Stomach (tissue), 9 donors: ENCODE measurements around the gene VGF. TPM values are rescaled to one million over a fixed set of nuclear protein-coding genes. Genes with fewer than 3 reads are reported as not detected.

Experiments
- DNase-seq, 2 donors: peaks; one replicate each; pipeline versions ENCODE4 v3.0.0 to v3.0.0-alpha.2; 2013 to 2019
- H3K27ac ChIP-seq, 5 donors: fragments of 200-600 bp in 4 of 5; sonication (generic) in 4 of 5; one replicate each; pipeline ENCODE4 v1.5.1; 2013 to 2019; ENCODE audit warnings: mild to moderate bottlenecking in 1 of 5, moderate library complexity in 1 of 5
- H3K27me3 ChIP-seq, 3 donors: fragments of 200-600 bp; sonication (generic); one replicate each; pipeline ENCODE4 v1.5.1; 2017 to 2019; ENCODE audit warnings: mixed run types in 1 of 3
- H3K36me3 ChIP-seq, 4 donors: fragments of 200-600 bp; sonication (generic); 1 replicate in 3 of 4; 2 replicates in 1 of 4; pipeline ENCODE4 v1.5.1; 2016 to 2019
- H3K4me1 ChIP-seq, 4 donors: fragments of 200-600 bp; sonication (generic); one replicate each; pipeline ENCODE4 v1.5.1; 2016 to 2019
- H3K4me3 ChIP-seq, 4 donors: fragments of 200-600 bp; sonication (generic) in 3 of 4; one replicate each; pipeline ENCODE4 v1.5.1; 2016 to 2019; ENCODE audit warnings: mild to moderate bottlenecking in 1 of 4
- H3K9me3 ChIP-seq, 4 donors: fragments of 200-600 bp; sonication (generic); one replicate each; pipeline ENCODE4 v1.5.1; 2016 to 2019
- EP300 ChIP-seq: sonication (generic); formaldehyde crosslinking; IDR thresholded peaks from one replicate; pipeline ENCODE4 v1.6.1; 2017; ENCODE audit warnings: antibody characterized with exemption
- POLR2A ChIP-seq, 4 donors: fragments of 450-650 bp; IDR thresholded peaks; one replicate each; pipeline ENCODE4 v1.6.1; 2016; ENCODE audit warnings: antibody characterized with exemption in 4 of 4, control low read depth in 2 of 4, mild to moderate bottlenecking in 1 of 4, moderate library complexity in 1 of 4
- POLR2AphosphoS5 ChIP-seq, 3 donors: sonication (generic); formaldehyde crosslinking; IDR thresholded peaks; one replicate each; pipeline ENCODE4 v1.6.1; 2016; ENCODE audit warnings: antibody characterized with exemption in 3 of 3
- WGBS, 5 donors: extraction: QIAGEN DNeasy Blood & Tissue Kit in 3 of 5; methylation state at CpG; one replicate each; pipeline versions ENCODE4 v1.1.5 to v1.1.7; 2013 to 2018; 5-methylcytosine and 5-hydroxymethylcytosine counted together
- intact Hi-C: fragments of 100-400 bp; cut with DNase I; formaldehyde crosslinking; loops from one replicate; pipeline ENCODE4 v1.15.1; 2023; ENCODE audit warnings: low total_unique reads
- polyA plus RNA-seq, 3 donors: library from polyadenylated mRNA; stranded (reverse); fragments of 200-250 nt; gene quantifications; one replicate each; pipeline ENCODE4 v1.2.3, GENCODE V29; 2013
- total RNA-seq, 5 donors: library from RNA; depleted of rRNA; stranded (reverse); fragments of >200 nt; gene quantifications; one replicate each; pipeline versions ENCODE4 v1.1.0 to v1.2.3, GENCODE V29; 2014 to 2016
- TF ChIP-seq, protein P1 (sequence below), 7 experiments: fragments of 450-650 bp in 4 of 7; fragments of 200-600 bp in 3 of 7; sonication (generic) in 3 of 7; IDR thresholded peaks; one replicate each; pipeline ENCODE4 v1.5.1; 2016 to 2019; ENCODE audit warnings: antibody characterized with exemption in 7 of 7, control low read depth in 2 of 7, mild to moderate bottlenecking in 1 of 7
- donor health status: healthy with polysubstance abuse.
- donor health status: Bipolar disorder and iron deficiency.
- donor health status: healthy.

The VGF gene
- total and polyA plus RNA-seq, 8 donors = 0.15 to 5.8 (median 0.65) TPM; not detected in 4

DNA sequence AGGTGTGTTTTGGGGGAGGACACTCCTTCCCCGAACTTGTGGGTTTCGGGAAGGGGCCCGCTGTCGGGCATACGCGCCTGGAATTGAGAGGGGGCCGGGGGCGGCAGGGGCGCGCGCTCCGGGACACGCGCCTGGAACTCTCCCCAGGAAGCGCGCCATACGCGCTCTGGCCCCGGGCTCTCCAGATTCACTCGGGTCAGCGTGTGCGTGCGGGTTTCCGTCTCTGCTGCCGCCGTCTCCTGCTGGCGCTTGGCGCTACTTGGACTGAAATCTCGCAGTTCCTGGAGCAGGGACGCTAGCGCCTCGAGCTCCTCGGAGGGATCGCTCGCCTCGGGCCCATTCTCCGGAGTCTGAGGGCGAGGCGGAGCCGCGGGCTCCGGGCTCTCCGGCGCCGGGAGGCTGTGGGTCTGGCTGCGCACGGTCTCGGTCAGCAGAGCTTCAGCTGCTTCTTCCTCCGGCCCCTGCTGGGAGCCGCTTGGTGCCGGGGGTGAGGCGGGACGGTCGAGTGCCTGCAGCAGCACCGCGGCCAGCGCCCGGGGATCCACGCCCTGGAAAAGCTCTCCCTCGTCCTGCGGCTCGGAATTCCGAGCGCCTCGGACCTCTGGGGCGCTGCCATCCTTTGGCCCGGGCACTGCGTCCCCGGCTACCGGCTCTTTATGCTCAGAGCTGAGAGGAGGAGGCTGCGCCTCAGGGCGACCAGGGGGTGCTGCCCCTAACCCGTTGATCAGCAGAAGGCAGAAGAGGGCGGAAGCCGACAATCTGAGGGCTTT, 1.1 kb downstream of the VGF start:
- WGBS, 5 donors = 2 to 4% (median 2%) methylated on average over 33 to 75 of the region's 75 CpGs
- Histone ChIP-seq H3K4me1 (peaks cover 33 to 54% (median 44%) of the 10 kb centered on the region in 4 donors), H3K4me3 (peak overlapping the region; percentile 34 to 54 (median 40)), H3K9me3 (no peaks in the 10 kb centered on the region), H3K36me3 (peaks cover 15 to 25% (median 22%) of the 10 kb centered on the region in 4 donors), H3K27ac (no peak overlapping the region), H3K27me3 (peaks cover 32 to 88% (median 78%) of the 10 kb centered on the region in 3 donors)
- intact Hi-C loops = no loop called here
- TF ChIP-seq POLR2A (IDR thresholded peaks at IDR 0.05) = no peak
- TF ChIP-seq, protein P1, sequence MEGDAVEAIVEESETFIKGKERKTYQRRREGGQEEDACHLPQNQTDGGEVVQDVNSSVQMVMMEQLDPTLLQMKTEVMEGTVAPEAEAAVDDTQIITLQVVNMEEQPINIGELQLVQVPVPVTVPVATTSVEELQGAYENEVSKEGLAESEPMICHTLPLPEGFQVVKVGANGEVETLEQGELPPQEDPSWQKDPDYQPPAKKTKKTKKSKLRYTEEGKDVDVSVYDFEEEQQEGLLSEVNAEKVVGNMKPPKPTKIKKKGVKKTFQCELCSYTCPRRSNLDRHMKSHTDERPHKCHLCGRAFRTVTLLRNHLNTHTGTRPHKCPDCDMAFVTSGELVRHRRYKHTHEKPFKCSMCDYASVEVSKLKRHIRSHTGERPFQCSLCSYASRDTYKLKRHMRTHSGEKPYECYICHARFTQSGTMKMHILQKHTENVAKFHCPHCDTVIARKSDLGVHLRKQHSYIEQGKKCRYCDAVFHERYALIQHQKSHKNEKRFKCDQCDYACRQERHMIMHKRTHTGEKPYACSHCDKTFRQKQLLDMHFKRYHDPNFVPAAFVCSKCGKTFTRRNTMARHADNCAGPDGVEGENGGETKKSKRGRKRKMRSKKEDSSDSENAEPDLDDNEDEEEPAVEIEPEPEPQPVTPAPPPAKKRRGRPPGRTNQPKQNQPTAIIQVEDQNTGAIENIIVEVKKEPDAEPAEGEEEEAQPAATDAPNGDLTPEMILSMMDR (IDR thresholded peaks at IDR 0.05) = no peak
- no peak for TF ChIP-seq EP300
- no peak for TF ChIP-seq POLR2AphosphoS5 (IDR thresholded peaks at IDR 0.05)
- peak; percentile 34 to 77 for DNase-seq

DNA sequence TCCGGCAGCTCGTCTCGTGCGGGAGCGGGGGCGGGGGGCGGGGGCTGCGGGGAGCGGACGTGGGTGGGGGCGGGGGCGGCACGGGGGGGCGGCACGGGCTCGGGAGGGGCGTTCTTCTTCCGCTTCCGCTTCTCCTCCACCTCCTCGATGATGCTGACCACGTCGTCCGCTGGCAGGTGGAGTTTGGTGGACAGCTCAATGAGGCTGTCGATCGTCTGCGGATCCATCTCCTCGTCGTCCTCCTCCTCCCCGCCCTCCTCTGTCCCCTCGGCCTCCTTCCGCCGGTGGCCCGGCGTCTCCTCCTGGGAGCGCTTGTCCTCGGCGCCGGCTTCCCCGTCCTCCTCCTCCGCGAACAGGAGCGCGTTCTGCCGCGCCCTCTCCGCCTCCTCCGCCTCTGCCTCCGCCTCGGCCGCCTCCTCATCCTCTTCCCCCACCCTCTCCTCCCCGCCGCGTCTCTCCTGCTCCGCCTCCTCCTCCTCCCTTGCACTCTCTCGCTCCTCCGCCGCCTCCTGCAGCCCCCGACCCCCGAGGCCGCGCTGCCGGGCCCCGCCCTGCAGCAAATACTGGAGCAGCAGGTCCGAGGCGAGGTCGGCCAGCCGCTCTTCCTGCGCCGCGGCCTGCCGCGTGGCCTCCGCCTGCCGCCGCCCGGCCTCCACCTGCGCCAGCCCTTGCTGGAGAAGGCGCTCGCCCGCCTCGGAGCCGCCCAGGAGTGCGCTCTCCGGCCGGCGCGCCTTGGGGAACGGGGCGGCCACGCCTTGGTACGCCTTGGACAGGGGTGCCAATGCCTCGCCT, 1.9 kb downstream of the VGF start:
- peaks cover 15 to 33% (median 30%) of the 10 kb centered on the region in 4 donors for H3K36me3 ChIP-seq
- peak overlapping the region; percentile 34 to 54 (median 40) for H3K4me3 ChIP-seq
- H3K9me3 ChIP-seq = no peaks in the 10 kb centered on the region
- peak in 1 of 2 donors; percentile 63 for DNase-seq
- WGBS, 5 donors = 1 to 2% (median 1%) methylated on average over 42 to 92 of the region's 92 CpGs
- intact Hi-C loops = no loop called here
- H3K27ac ChIP-seq = no peak overlapping the region
- peaks cover 24 to 88% (median 70%) of the 10 kb centered on the region in 3 donors for H3K27me3 ChIP-seq
- peaks cover 33 to 49% (median 43%) of the 10 kb centered on the region in 4 donors for H3K4me1 ChIP-seq
- TF ChIP-seq EP300 = no peak
- TF ChIP-seq POLR2A (IDR thresholded peaks at IDR 0.05) = no peak
- no peak for TF ChIP-seq POLR2AphosphoS5 (IDR thresholded peaks at IDR 0.05)
- TF ChIP-seq, protein P1 (IDR thresholded peaks at IDR 0.05) = no peak

DNA sequence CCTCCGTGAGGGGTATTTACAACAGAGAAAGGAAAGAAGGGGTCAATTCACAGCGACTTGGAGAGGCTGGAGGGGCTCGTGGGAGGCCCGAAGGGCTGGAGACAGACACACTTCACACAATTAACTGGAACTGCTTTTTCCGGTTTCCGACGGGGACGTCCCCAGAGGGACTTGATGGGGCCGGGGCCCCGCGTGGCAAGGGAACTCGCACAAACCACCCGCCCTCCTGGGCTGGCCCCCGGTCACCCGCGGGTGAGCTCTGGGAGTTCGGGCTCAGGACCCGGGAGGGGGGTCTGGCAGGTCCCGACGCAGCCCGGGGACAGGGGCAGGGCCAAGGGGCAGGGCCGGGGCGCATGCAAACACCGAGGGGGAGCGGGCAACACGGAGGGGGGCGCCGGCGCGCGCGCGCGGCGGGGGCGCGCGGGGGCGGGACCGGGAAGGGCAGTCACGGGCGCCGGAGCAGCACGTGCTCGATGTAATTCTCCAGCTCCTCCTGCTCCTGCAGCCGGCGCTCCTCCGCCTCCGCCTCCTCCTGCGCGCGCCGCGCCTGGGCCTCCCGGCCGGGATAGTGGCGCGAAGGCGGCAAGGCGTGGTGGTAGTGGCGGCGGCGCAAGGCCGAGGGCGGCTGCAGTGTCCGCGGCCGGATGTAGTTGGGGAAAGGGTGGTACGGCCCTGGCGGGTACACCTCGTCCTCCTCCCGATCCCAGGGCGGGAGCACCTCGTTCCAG, 2.7 kb downstream of the VGF start:
- Histone ChIP-seq H3K27ac (no peak overlapping the region), H3K4me3 (peak overlapping the region; percentile 34 to 54 (median 40)), H3K4me1 (peaks cover 33 to 49% (median 43%) of the 10 kb centered on the region in 4 donors), H3K36me3 (peaks cover 20 to 41% (median 38%) of the 10 kb centered on the region in 4 donors), H3K27me3 (peaks cover 19 to 81% (median 62%) of the 10 kb centered on the region in 3 donors), H3K9me3 (no peaks in the 10 kb centered on the region)
- 2 to 4% (median 2%) methylated on average over 41 to 74 of the region's 74 CpGs for WGBS, 5 donors
- TF ChIP-seq, protein P1 (IDR thresholded peaks at IDR 0.05) = no peak
- TF ChIP-seq EP300 = no peak
- peak in 1 of 3 donors; percentile 11 for TF ChIP-seq POLR2AphosphoS5 (IDR thresholded peaks at IDR 0.05)
- TF ChIP-seq POLR2A (IDR thresholded peaks at IDR 0.05) = no peak
- DNase-seq = peak in 1 of 2 donors; percentile 83
- intact Hi-C loops = no loop called here
